ENCODE measurements around the gene CEP152.
"Not testable (repeated sequence)": the region's sequence is repeated elsewhere in the genome, so short reads cannot be mapped to it uniquely, and the experiment has no call there.

CEP152 gene, protein sequence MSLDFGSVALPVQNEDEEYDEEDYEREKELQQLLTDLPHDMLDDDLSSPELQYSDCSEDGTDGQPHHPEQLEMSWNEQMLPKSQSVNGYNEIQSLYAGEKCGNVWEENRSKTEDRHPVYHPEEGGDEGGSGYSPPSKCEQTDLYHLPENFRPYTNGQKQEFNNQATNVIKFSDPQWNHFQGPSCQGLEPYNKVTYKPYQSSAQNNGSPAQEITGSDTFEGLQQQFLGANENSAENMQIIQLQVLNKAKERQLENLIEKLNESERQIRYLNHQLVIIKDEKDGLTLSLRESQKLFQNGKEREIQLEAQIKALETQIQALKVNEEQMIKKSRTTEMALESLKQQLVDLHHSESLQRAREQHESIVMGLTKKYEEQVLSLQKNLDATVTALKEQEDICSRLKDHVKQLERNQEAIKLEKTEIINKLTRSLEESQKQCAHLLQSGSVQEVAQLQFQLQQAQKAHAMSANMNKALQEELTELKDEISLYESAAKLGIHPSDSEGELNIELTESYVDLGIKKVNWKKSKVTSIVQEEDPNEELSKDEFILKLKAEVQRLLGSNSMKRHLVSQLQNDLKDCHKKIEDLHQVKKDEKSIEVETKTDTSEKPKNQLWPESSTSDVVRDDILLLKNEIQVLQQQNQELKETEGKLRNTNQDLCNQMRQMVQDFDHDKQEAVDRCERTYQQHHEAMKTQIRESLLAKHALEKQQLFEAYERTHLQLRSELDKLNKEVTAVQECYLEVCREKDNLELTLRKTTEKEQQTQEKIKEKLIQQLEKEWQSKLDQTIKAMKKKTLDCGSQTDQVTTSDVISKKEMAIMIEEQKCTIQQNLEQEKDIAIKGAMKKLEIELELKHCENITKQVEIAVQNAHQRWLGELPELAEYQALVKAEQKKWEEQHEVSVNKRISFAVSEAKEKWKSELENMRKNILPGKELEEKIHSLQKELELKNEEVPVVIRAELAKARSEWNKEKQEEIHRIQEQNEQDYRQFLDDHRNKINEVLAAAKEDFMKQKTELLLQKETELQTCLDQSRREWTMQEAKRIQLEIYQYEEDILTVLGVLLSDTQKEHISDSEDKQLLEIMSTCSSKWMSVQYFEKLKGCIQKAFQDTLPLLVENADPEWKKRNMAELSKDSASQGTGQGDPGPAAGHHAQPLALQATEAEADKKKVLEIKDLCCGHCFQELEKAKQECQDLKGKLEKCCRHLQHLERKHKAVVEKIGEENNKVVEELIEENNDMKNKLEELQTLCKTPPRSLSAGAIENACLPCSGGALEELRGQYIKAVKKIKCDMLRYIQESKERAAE (N-terminal part only)

DNA sequence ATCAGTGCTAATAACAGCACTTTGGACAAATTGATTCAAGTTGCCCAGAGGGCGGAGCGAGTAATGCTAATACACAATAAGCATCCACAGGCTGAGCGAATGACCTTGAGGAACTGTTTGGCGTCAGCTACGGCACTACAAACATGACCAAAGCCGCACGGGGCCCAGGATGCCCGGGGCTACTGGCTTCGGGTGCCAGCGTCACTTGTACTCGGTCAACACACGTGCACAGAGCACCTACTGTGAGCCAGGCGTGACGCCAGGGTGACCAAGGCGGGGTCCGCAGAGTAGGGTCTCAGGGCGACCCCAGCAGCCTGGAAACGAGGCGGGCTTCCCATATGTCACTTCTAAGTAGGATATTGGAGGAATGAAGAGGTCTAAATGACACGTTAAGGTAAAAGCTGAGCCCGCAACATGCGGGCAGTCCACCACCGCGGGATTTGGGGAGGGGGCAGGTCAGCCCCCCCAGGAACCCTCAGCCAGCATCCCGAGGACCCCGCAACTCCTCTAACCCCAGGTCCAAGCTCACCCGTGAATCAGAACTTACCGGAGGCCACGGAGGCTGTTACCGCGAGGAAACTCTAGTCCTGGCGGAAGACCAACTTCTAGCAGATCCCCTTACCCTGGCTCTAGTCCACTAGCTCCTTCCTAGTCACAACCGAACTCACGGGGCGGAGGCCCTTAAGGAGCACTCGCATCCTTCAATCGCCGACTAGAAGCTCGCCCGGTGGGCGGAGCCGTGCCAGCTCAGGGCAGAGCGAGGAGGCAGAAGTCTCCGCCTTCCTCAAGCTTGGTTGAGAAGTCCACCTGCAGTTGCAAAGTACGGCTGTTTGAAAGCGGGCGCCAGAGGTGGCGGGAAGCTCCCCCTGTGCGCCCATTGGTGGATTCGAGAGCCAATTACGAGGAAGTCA, at the start of gene CEP152:
TSS of gene CEP152 (minus strand) at position 656 of the 911 bp plus-strand sequence. CDS start 5,420 bp downstream, outside the sequence.
- H3K36me3 ChIP-seq (ENCODE audit: insufficient read depth, low read length) = no peaks in the 10 kb centered on the region
- H3K4me1 ChIP-seq (ENCODE audit: insufficient read depth, low read length) = peaks cover 6% of the 10 kb centered on the region
- no peaks in the 10 kb centered on the region for H3K9me3 ChIP-seq (ENCODE audit: low read length)
- H3K4me3 ChIP-seq (ENCODE audit: low read depth in 1 of 2, low read length in 2 of 2) = peak within 1 kb of the TSS; percentile 69 to 96
- H3K27me3 ChIP-seq (ENCODE audit: control insufficient read depth in 1 of 2, insufficient read depth in 2 of 2, low read length in 2 of 2) = no peaks in the 10 kb centered on the region
- H3K9ac ChIP-seq (ENCODE audit: low read length) = peak within 1 kb of the TSS; percentile 50
- peak within 1 kb of the TSS; percentile 45 for H3K27ac ChIP-seq (ENCODE audit: low read depth, low read length)

DNA sequence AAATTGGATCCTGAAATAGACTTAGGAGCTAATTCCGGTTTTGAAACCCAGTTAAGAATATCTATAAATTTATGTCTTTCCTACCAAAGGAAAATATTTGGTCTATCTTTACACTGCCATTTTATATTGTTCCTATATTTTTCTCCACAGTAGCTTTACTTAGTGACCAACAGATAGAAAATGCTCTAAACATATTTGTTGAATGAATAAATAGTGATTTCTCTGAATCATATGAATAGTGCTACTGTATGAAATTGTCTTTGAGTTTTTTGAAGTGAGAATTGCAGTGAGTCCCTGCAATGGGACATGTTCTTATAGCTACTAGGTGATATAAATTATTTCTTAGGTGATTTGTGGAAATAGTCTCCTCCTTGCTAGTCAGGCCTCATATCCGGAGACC, 48.6 kb upstream of the CEP152 start:
- Histone ChIP-seq H3K27ac (ENCODE audit: low read depth, low read length) (no peak overlapping the region), H3K4me1 (ENCODE audit: insufficient read depth, low read length) (no peaks in the 10 kb centered on the region), H3K9me3 (ENCODE audit: low read length) (no peaks in the 10 kb centered on the region), H3K9ac (ENCODE audit: low read length) (no peak overlapping the region), H3K27me3 (ENCODE audit: control insufficient read depth in 1 of 2, insufficient read depth in 2 of 2, low read length in 2 of 2) (no peaks in the 10 kb centered on the region), H3K4me3 (ENCODE audit: low read depth in 1 of 2, low read length in 2 of 2) (no peak overlapping the region), H3K36me3 (ENCODE audit: insufficient read depth, low read length) (no peaks in the 10 kb centered on the region)

DNA sequence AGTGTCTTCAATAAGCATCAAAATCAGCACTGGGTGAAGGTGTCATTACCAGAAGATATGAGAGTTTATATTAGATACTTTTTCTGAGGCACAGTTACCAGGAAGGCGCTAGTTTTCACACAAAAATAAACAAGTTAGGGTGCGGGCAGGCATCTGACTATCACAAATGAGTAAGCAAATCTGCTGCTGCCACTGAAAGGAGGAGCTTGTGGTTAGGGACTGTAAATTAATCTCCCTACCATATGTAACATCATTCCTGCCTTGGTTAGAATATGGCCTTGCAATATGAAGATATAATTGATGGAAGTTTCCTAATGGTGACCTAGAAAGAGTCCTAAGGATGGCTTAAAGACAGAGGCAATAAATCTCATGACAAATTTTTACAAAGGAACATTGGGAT, 47.5 kb upstream of the CEP152 start:
- H3K27me3 ChIP-seq (ENCODE audit: control insufficient read depth in 1 of 2, insufficient read depth in 2 of 2, low read length in 2 of 2) = no peaks in the 10 kb centered on the region
- H3K27ac ChIP-seq (ENCODE audit: low read depth, low read length) = no peak overlapping the region
- H3K36me3 ChIP-seq (ENCODE audit: insufficient read depth, low read length) = no peaks in the 10 kb centered on the region
- no peak overlapping the region for H3K4me3 ChIP-seq (ENCODE audit: low read depth in 1 of 2, low read length in 2 of 2)
- H3K9me3 ChIP-seq (ENCODE audit: low read length) = no peaks in the 10 kb centered on the region
- H3K4me1 ChIP-seq (ENCODE audit: insufficient read depth, low read length) = no peaks in the 10 kb centered on the region
- no peak overlapping the region for H3K9ac ChIP-seq (ENCODE audit: low read length)

DNA sequence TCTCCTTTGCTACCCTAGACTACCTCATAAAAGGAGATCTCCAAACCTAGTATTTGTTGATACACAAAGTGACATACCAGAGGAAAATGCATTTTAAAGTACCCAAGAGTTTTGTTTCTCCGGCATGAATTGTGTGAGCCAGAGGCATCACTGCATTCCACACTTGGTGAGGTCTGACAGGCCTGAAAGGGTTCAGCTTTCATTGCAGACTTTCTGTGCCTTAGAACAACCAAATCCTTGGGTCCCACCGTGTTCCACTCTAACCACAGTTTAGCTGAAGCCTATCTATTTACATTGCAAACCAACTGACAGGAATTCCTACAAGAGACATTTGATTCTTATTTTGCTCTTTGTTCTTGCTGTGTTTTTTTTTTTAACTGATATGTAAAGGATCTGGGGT, 46.1 kb upstream of the CEP152 start:
- H3K27me3 ChIP-seq (ENCODE audit: control insufficient read depth in 1 of 2, insufficient read depth in 2 of 2, low read length in 2 of 2) = no peaks in the 10 kb centered on the region
- no peaks in the 10 kb centered on the region for H3K36me3 ChIP-seq (ENCODE audit: insufficient read depth, low read length)
- no peak overlapping the region for H3K27ac ChIP-seq (ENCODE audit: low read depth, low read length)
- H3K9me3 ChIP-seq (ENCODE audit: low read length) = no peaks in the 10 kb centered on the region
- H3K4me3 ChIP-seq (ENCODE audit: low read depth in 1 of 2, low read length in 2 of 2) = no peak overlapping the region
- H3K9ac ChIP-seq (ENCODE audit: low read length) = no peak overlapping the region
- no peaks in the 10 kb centered on the region for H3K4me1 ChIP-seq (ENCODE audit: insufficient read depth, low read length)

DNA sequence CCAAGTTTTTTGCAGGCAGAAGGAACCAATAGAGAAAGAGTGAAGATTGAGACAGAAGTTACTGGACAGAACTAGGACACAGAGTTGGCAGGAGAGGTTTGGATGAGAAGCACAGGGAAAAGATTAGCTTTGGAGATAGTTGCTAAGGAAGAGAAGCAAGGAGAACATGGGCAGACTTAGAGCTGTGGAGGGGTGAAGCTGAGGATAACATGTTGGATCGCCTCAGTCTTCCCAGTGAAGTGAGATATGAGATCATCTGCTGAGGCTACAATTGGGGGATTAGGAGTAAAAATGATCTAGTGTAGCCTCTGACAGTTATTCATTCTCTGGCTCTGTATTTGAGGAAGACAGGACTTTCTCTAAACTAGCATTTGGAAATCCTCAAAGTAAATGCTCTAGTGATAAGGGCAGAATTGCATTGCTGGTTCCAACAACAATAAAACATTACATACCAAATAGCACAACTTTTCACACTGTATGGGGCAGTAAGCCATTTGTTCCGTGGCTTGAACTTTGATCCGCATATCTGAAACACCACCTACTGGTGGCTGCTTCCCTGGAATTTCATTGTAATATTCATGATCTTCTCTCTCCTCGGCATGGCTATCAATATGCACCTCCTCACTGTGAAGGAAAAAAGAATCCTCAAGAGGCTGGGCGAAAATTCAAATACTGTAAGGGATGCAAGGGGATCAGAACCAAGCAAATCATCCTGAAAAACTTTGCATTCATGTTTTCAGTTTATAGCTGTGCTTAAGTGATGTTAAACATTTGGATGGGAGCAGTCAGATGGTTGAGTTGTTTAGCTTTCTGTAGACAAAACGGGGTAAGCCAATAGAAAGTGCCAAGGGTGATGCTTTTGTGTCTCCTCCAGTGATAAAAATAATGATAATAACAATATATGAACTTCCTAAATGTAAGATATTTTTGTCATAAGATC, 44.9 kb upstream of the CEP152 start:
- H3K9ac ChIP-seq (ENCODE audit: low read length) = no peak overlapping the region
- H3K4me1 ChIP-seq (ENCODE audit: insufficient read depth, low read length) = no peaks in the 10 kb centered on the region
- no peak overlapping the region for H3K4me3 ChIP-seq (ENCODE audit: low read depth in 1 of 2, low read length in 2 of 2)
- H3K27ac ChIP-seq (ENCODE audit: low read depth, low read length) = peak overlapping the region; percentile 12
- no peaks in the 10 kb centered on the region for H3K9me3 ChIP-seq (ENCODE audit: low read length)
- no peaks in the 10 kb centered on the region for H3K27me3 ChIP-seq (ENCODE audit: control insufficient read depth in 1 of 2, insufficient read depth in 2 of 2, low read length in 2 of 2)
- H3K36me3 ChIP-seq (ENCODE audit: insufficient read depth, low read length) = no peaks in the 10 kb centered on the region

DNA sequence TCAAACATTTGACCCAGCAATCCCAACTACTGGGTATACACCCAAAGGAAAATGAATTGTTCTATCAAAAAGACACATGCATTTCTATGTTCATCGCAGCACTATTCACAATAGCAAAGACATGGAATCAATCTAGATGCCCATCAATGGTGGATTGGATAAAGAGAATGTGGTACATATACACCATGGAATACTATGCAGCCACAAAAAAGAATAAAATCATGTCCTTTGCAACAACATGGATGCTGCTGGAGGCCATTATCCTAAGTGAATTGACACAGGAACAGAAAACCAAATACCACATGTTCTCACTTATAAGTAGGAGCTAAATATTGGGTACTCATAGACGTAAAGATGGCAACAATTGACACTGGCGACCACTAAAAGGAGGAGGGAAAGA, 43.6 kb upstream of the CEP152 start:
- not testable (repeated sequence) for H3K36me3 ChIP-seq (ENCODE audit: insufficient read depth, low read length); H3K9ac ChIP-seq (ENCODE audit: low read length); H3K27me3 ChIP-seq (ENCODE audit: control insufficient read depth in 1 of 2, insufficient read depth in 2 of 2, low read length in 2 of 2); H3K9me3 ChIP-seq (ENCODE audit: low read length); H3K4me3 ChIP-seq (ENCODE audit: low read depth in 1 of 2, low read length in 2 of 2); H3K27ac ChIP-seq (ENCODE audit: low read depth, low read length); H3K4me1 ChIP-seq (ENCODE audit: insufficient read depth, low read length)

DNA sequence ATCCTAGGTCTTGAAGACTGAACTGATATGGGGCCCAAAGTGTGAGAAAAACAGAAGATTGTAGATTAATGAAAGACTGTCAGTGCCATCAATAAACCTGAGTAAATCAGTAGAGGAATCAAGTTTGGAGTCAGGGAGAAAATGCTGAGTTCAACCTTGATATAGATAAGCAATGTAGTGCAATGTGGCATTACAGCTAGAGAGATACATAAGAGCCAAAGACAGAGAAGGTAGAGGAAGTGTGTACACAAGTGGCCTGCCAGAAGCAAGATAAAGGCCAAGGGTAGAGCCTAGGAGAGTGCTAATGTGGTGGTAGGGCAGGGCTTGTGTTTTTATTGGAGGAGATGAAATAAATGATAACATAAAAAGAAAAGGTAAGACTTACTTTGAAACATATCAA, 41.1 kb upstream of the CEP152 start:
- no peak overlapping the region for H3K27ac ChIP-seq (ENCODE audit: low read depth, low read length)
- H3K9ac ChIP-seq (ENCODE audit: low read length) = no peak overlapping the region
- H3K4me1 ChIP-seq (ENCODE audit: insufficient read depth, low read length) = no peaks in the 10 kb centered on the region
- H3K27me3 ChIP-seq (ENCODE audit: control insufficient read depth in 1 of 2, insufficient read depth in 2 of 2, low read length in 2 of 2) = no peaks in the 10 kb centered on the region
- H3K36me3 ChIP-seq (ENCODE audit: insufficient read depth, low read length) = no peaks in the 10 kb centered on the region
- H3K4me3 ChIP-seq (ENCODE audit: low read depth in 1 of 2, low read length in 2 of 2) = no peak overlapping the region
- H3K9me3 ChIP-seq (ENCODE audit: low read length) = no peaks in the 10 kb centered on the region

DNA sequence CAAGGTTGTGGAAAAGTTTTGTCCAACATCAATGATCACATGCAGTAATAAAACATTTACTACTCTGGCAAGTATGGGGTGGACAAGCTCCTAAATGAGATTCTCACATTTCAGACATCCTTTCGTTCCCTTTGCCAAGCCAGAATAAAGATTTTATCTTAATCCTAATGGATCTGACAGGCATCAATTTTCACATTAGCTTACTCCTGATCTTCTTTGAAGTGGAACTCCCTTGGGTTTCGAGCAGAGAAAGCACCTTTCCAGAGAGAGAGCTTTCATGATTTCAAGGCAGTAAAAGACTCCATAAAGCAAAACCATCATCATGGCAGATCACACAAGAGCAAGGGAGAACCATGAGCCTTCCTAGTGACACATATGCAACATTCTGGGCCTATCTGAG, 39.8 kb upstream of the CEP152 start:
- Histone ChIP-seq H3K9me3 (ENCODE audit: low read length) (no peaks in the 10 kb centered on the region), H3K27me3 (ENCODE audit: control insufficient read depth in 1 of 2, insufficient read depth in 2 of 2, low read length in 2 of 2) (no peaks in the 10 kb centered on the region), H3K9ac (ENCODE audit: low read length) (no peak overlapping the region), H3K4me3 (ENCODE audit: low read depth in 1 of 2, low read length in 2 of 2) (no peak overlapping the region), H3K4me1 (ENCODE audit: insufficient read depth, low read length) (no peaks in the 10 kb centered on the region), H3K36me3 (ENCODE audit: insufficient read depth, low read length) (no peaks in the 10 kb centered on the region), H3K27ac (ENCODE audit: low read depth, low read length) (no peak overlapping the region)

DNA sequence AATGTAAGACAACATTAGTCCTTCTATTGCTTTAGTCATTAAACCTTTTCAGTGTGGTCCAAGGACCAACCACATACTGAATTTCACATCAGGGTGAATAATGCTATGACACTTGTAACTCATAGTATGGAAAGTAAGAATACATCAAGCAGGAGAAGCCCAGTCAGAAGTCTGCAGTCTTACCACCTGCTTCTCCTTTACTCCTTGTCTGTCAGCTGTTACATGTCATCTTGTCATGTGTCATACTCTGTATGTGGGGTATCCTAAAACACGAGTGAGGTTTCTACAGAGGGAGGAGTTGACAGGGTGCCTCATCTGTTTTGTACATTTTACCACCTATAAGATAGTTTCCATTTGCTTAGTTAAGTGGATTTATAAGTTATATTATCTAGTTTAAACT, 34.3 kb upstream of the CEP152 start:
- H3K4me3 ChIP-seq (ENCODE audit: low read depth in 1 of 2, low read length in 2 of 2) = no peak overlapping the region
- H3K27me3 ChIP-seq (ENCODE audit: control insufficient read depth in 1 of 2, insufficient read depth in 2 of 2, low read length in 2 of 2) = no peaks in the 10 kb centered on the region
- H3K36me3 ChIP-seq (ENCODE audit: insufficient read depth, low read length) = no peaks in the 10 kb centered on the region
- no peak overlapping the region for H3K9ac ChIP-seq (ENCODE audit: low read length)
- no peaks in the 10 kb centered on the region for H3K4me1 ChIP-seq (ENCODE audit: insufficient read depth, low read length)
- no peak overlapping the region for H3K27ac ChIP-seq (ENCODE audit: low read depth, low read length)
- H3K9me3 ChIP-seq (ENCODE audit: low read length) = no peaks in the 10 kb centered on the region

DNA sequence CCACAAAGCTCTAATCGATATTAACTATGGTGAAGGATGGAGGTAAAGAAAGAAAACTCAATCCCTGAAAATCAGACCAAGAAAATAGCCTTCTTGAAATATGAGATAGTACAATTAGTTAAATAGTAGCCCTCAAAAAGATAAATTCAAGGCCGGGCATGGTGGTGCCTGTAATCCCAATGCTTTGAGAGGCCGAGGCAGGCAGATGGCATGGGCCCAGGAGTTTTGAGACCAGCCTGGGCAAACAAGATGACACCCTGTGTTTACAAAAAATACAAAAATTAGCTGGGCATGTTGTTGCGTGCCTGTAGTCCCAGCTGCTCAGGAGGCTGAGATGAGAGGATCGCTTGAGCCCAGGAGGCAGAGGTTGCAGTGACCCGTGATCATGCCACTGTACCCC, 31.6 kb upstream of the CEP152 start:
- Histone ChIP-seq H3K9me3 (ENCODE audit: low read length) (no peaks in the 10 kb centered on the region), H3K36me3 (ENCODE audit: insufficient read depth, low read length) (no peaks in the 10 kb centered on the region), H3K9ac (ENCODE audit: low read length) (no peak overlapping the region), H3K4me3 (ENCODE audit: low read depth in 1 of 2, low read length in 2 of 2) (no peak overlapping the region), H3K27me3 (ENCODE audit: control insufficient read depth in 1 of 2, insufficient read depth in 2 of 2, low read length in 2 of 2) (no peaks in the 10 kb centered on the region), H3K4me1 (ENCODE audit: insufficient read depth, low read length) (no peaks in the 10 kb centered on the region), H3K27ac (ENCODE audit: low read depth, low read length) (no peak overlapping the region)
